Prostate gland (tissue), 2 donors: Measurements from ENCODE around the gene BRCA2.

Experiments
- CTCF ChIP-seq, 4 experiments: fragments of 200-600 bp in 2 of 4; fragments of 450-650 bp in 2 of 4; sonication (generic) in 2 of 4; IDR thresholded peaks; 1 replicate in 3 of 4; 2 replicates in 1 of 4; pipeline ENCODE4 v1.5.1; 2016 to 2019; ENCODE audit warnings: antibody characterized with exemption in 4 of 4, mild to moderate bottlenecking in 2 of 4, moderate library complexity in 2 of 4
- POLR2AphosphoS5 ChIP-seq: sonication (generic); formaldehyde crosslinking; IDR thresholded peaks from one replicate; pipeline ENCODE4 v1.6.1; 2017; ENCODE audit warnings: antibody characterized with exemption

GRCh38 chr13:32425158-32425557 lies 109.8 kb downstream of the BRCA2 start:
- TF ChIP-seq POLR2AphosphoS5 (no peak), CTCF (IDR thresholded peaks at IDR 0.05) (no peak)
